Vagina (tissue), 2 donors: ENCODE measurements around the gene RGS17. TPM values are rescaled to one million over a fixed set of nuclear protein-coding genes. Genes with fewer than 3 reads are reported as not detected.

Experiments used
- DNase-seq, 2 donors: peaks; one replicate each; pipeline ENCODE4 v3.0.0-alpha.2; 2017; ENCODE audit errors: extremely low spot score in 2 of 2
- H3K27ac ChIP-seq: fragments of 200-600 bp; sonication (generic); one replicate; pipeline ENCODE4 v1.5.1; 2019
- H3K27me3 ChIP-seq: fragments of 200-600 bp; sonication (generic); one replicate; pipeline ENCODE4 v1.5.1; 2019
- H3K36me3 ChIP-seq, 2 donors: fragments of 200-600 bp; sonication (generic); one replicate each; pipeline ENCODE4 v1.5.1; 2017 to 2019
- H3K4me1 ChIP-seq: fragments of 200-600 bp; sonication (generic); one replicate; pipeline ENCODE4 v1.5.1; 2019
- H3K4me3 ChIP-seq, 2 donors: fragments of 200-600 bp; sonication (generic); 1 replicate in 1 of 2; 2 replicates in 1 of 2; pipeline ENCODE4 v1.5.1; 2016 to 2019
- H3K9me3 ChIP-seq: fragments of 200-600 bp; sonication (generic); one replicate; pipeline ENCODE4 v1.5.1; 2019
- POLR2A ChIP-seq, 2 donors: fragments of 450-650 bp; IDR thresholded peaks; one replicate each; pipeline ENCODE4 v1.6.1; 2017; ENCODE audit warnings: antibody characterized with exemption in 2 of 2, mild to moderate bottlenecking in 2 of 2, moderate library complexity in 2 of 2
- POLR2AphosphoS5 ChIP-seq, 2 donors: sonication (generic); formaldehyde crosslinking; IDR thresholded peaks; one replicate each; pipeline ENCODE4 v1.9.0; 2017; ENCODE audit warnings: antibody characterized with exemption in 2 of 2, mild to moderate bottlenecking in 2 of 2, low read depth in 1 of 2; ENCODE audit not compliant: insufficient read depth in 1 of 2
- intact Hi-C: fragments of 100-400 bp; cut with DNase I; formaldehyde crosslinking; loops from one replicate; pipeline ENCODE4 v1.15.1; 2023
- total RNA-seq: library from RNA; depleted of rRNA; stranded (reverse); fragments of >200 nt; gene quantifications from one replicate; pipeline ENCODE4 v1.2.3, GENCODE V29; 2016
- TF ChIP-seq, protein P1 (sequence below), 3 experiments: fragments of 450-650 bp in 2 of 3; fragments of 200-600 bp in 1 of 3; sonication (generic) in 1 of 3; IDR thresholded peaks; one replicate each; pipeline ENCODE4 v1.5.1; 2017 to 2019; ENCODE audit warnings: antibody characterized with exemption in 3 of 3, mild to moderate bottlenecking in 2 of 3, moderate library complexity in 2 of 3

The RGS17 gene
- total RNA-seq, 1 donor from 2014 or later = 0.25 TPM

DNA sequence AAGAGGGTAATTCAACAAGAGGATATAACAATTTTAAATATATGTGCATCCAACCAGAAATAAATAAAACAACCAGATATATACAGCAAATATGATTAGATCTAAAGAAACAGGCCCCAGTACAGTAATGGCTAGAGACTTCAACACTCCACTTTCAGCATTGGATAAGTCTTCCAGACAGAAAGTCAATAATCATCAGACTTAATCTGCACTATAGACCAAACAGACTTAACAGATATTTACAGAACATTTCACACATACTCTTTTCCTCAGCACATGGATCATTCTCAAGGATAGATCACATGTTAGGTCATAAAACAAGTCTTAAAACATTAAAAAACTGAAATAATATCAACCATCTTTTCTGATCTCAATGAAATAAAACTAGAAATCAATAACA is 65.9 kb downstream of the RGS17 start:
- Histone ChIP-seq H3K4me3 (no peak overlapping the region), H3K9me3 (no peaks in the 10 kb centered on the region), H3K36me3 (no peaks in the 10 kb centered on the region), H3K27ac (no peak overlapping the region), H3K4me1 (no peaks in the 10 kb centered on the region), H3K27me3 (no peaks in the 10 kb centered on the region)
- TF ChIP-seq, protein P1, sequence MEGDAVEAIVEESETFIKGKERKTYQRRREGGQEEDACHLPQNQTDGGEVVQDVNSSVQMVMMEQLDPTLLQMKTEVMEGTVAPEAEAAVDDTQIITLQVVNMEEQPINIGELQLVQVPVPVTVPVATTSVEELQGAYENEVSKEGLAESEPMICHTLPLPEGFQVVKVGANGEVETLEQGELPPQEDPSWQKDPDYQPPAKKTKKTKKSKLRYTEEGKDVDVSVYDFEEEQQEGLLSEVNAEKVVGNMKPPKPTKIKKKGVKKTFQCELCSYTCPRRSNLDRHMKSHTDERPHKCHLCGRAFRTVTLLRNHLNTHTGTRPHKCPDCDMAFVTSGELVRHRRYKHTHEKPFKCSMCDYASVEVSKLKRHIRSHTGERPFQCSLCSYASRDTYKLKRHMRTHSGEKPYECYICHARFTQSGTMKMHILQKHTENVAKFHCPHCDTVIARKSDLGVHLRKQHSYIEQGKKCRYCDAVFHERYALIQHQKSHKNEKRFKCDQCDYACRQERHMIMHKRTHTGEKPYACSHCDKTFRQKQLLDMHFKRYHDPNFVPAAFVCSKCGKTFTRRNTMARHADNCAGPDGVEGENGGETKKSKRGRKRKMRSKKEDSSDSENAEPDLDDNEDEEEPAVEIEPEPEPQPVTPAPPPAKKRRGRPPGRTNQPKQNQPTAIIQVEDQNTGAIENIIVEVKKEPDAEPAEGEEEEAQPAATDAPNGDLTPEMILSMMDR (IDR thresholded peaks at IDR 0.05) = no peak
- TF ChIP-seq POLR2A (IDR thresholded peaks at IDR 0.05) = no peak
- no peak for TF ChIP-seq POLR2AphosphoS5 (IDR thresholded peaks at IDR 0.05; ENCODE audit: insufficient read depth in 1 of 2, low read depth in 1 of 2)
- intact Hi-C loops = no loop called here
- DNase-seq = no peak

DNA sequence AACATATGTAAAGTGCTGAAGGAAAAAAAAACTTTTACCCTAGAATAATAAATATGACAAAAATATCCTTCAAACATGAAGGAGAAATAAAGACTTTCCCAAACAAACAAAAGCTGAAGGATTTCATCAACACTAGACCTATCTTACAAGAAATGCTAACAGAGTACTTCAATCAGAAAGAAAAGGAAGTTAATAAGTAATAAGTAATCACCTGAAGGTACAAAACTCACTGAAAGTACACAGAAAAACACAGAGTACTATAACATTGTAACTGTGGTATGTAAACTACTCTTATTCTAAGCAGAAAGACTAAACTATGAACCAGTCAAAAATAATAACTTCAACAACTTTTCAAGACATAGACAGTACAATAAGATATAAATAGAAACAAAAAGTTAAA is 67.1 kb downstream of the RGS17 start:
- no peaks in the 10 kb centered on the region for H3K4me1 ChIP-seq
- H3K9me3 ChIP-seq = no peaks in the 10 kb centered on the region
- intact Hi-C loops = no loop called here
- no peaks in the 10 kb centered on the region for H3K36me3 ChIP-seq
- no peak overlapping the region for H3K27ac ChIP-seq
- TF ChIP-seq, protein P1 (IDR thresholded peaks at IDR 0.05) = no peak
- no peak for TF ChIP-seq POLR2AphosphoS5 (IDR thresholded peaks at IDR 0.05; ENCODE audit: insufficient read depth in 1 of 2, low read depth in 1 of 2)
- no peak for TF ChIP-seq POLR2A (IDR thresholded peaks at IDR 0.05)
- H3K27me3 ChIP-seq = no peaks in the 10 kb centered on the region
- no peak overlapping the region for H3K4me3 ChIP-seq
- no peak for DNase-seq

DNA sequence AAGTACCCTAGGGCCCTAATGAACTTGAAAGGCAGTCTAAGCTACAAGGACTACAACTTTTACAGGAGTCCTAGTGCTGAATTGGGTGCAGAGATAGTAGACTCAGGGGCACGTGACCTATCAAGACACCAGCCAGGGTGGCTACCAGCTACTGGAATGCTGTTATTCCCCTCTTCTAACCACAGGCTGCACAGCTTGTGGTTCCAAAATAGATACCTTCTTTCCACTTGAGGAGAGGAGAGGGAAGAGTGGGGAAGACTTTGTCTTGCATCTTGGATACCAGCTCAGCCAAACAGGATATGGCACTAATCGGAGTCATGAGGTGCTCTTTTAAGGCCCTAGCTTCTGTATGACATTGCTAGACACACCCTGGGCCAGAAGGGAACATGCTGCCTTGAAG is 68.6 kb downstream of the RGS17 start:
- Histone ChIP-seq H3K36me3 (no peaks in the 10 kb centered on the region), H3K9me3 (no peaks in the 10 kb centered on the region), H3K27ac (no peak overlapping the region), H3K4me3 (no peak overlapping the region), H3K4me1 (no peaks in the 10 kb centered on the region), H3K27me3 (no peaks in the 10 kb centered on the region)
- intact Hi-C loops = no loop called here
- TF ChIP-seq POLR2AphosphoS5 (IDR thresholded peaks at IDR 0.05; ENCODE audit: insufficient read depth in 1 of 2, low read depth in 1 of 2) (no peak), POLR2A (IDR thresholded peaks at IDR 0.05) (no peak)
- TF ChIP-seq, protein P1 (IDR thresholded peaks at IDR 0.05) = no peak
- DNase-seq = no peak

DNA sequence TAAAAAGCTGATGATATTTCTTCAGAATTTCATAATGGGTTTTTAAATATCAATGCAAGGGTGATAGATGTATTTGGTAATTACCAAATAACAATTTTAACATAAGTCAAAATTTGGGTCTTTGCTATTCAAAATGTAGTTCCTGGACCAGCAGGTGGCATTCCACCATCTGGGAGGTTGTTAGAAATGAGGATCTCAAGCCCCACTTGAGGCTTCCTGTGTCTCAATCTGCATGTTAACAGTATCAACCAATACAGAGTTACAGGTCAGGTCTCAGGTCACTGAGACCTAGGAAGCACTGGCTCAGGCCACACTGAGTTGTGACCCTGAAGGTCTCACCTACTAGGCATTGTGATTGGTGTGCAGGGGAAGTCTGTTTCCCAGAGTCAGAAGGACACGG is 71.3 kb downstream of the RGS17 start:
- Histone ChIP-seq H3K36me3 (no peaks in the 10 kb centered on the region), H3K9me3 (no peaks in the 10 kb centered on the region), H3K4me1 (no peaks in the 10 kb centered on the region), H3K27ac (no peak overlapping the region), H3K27me3 (no peaks in the 10 kb centered on the region), H3K4me3 (no peak overlapping the region)
- TF ChIP-seq POLR2A (IDR thresholded peaks at IDR 0.05) (no peak), POLR2AphosphoS5 (IDR thresholded peaks at IDR 0.05; ENCODE audit: insufficient read depth in 1 of 2, low read depth in 1 of 2) (no peak)
- TF ChIP-seq, protein P1 (IDR thresholded peaks at IDR 0.05) = no peak
- intact Hi-C loops = no loop called here
- no peak for DNase-seq

DNA sequence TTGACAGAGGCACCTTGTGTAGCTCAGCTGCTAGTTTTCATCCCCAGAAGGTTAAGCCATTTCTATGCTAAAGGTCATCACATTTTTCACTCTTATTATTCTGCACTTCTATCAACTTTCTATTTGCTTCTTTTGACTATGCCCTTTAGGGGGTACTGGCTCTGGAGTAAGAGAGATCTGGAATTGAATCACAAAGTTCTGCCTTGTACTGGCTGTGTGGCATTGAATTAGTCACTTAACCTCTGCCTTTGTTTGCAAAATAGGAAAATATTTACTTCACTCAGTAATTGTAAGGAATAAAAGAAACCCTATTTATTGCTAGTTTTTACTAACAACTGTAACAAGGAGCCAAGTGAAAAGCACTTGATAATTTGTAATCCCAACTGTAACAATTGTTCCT is 71.8 kb downstream of the RGS17 start:
- intact Hi-C loops = no loop called here
- Histone ChIP-seq H3K36me3 (no peaks in the 10 kb centered on the region), H3K9me3 (no peaks in the 10 kb centered on the region), H3K4me1 (no peaks in the 10 kb centered on the region), H3K27me3 (no peaks in the 10 kb centered on the region), H3K4me3 (no peak overlapping the region), H3K27ac (no peak overlapping the region)
- no peak for DNase-seq
- no peak for TF ChIP-seq POLR2AphosphoS5 (IDR thresholded peaks at IDR 0.05; ENCODE audit: insufficient read depth in 1 of 2, low read depth in 1 of 2)
- no peak for TF ChIP-seq POLR2A (IDR thresholded peaks at IDR 0.05)
- TF ChIP-seq, protein P1 (IDR thresholded peaks at IDR 0.05) = no peak
